Activated CD4-positive, alpha-beta T cell treated with anti-CD3 and anti-CD28 coated beads, Interleukin-2, amount 50 U/mL, for 1 hour (primary cell): Measurements from ENCODE around the gene CPSF4.
A peak's percentile ranks its signal among the peaks of the same experiment; 100 is the strongest.

ENCODE experiments used
- DNase-seq: peaks from one replicate; pipeline ENCODE4 v3.0.0-alpha.2; 2020

CPSF4 gene

GRCh38 chr7:99449326-99449725 lies 10.6 kb downstream of the CPSF4 start:
- no peak for DNase-seq

GRCh38 chr7:99451936-99452335 lies 13.2 kb downstream of the CPSF4 start:
- DNase-seq: no peak

GRCh38 chr7:99452541-99452940 lies 13.8 kb downstream of the CPSF4 start:
- DNase-seq: no peak

- DNase-seq: no peak
Measured at GRCh38 chr7:99453105-99453504, 14.4 kb downstream of the CPSF4 start.

GRCh38 chr7:99455874-99456273 lies 17.1 kb downstream of the CPSF4 start:
- no peak for DNase-seq

GRCh38 chr7:99456288-99456687 lies 17.5 kb downstream of the CPSF4 start:
- no peak for DNase-seq

- DNase-seq: no peak
Measured at GRCh38 chr7:99457050-99457649, 18.4 kb downstream of the CPSF4 start.

GRCh38 chr7:99457650-99458493 lies 19.1 kb downstream of the CPSF4 start:
- no peak for DNase-seq

- no peak for DNase-seq
Measured at GRCh38 chr7:99459087-99459486, 20.3 kb downstream of the CPSF4 start.

- no peak for DNase-seq
Measured at GRCh38 chr7:99460651-99461050, 21.9 kb downstream of the CPSF4 start.

- DNase-seq: no peak
Measured at GRCh38 chr7:99461221-99461620, 22.5 kb downstream of the CPSF4 start.

GRCh38 chr7:99465421-99465768 lies 26.7 kb downstream of the CPSF4 start:
- DNase-seq: no peak

GRCh38 chr7:99468336-99468918 lies 29.7 kb downstream of the CPSF4 start:
- no peak for DNase-seq

GRCh38 chr7:99469381-99470065 lies 30.8 kb downstream of the CPSF4 start:
- DNase-seq: no peak

GRCh38 chr7:99472561-99473314 lies 34.0 kb downstream of the CPSF4 start, which contains the start of gene ZNF789:
Gene ZNF789, plus strand, starts transcription at chr7:99472890. Its CDS starts 3,567 bp downstream, at chr7:99476457.
- peak; percentile 98 for DNase-seq

- no peak for DNase-seq
Measured at GRCh38 chr7:99473315-99473596, 34.5 kb downstream of the CPSF4 start.

GRCh38 chr7:99476107-99476506 lies 37.4 kb downstream of the CPSF4 start:
- no peak for DNase-seq

- DNase-seq: no peak
Measured at GRCh38 chr7:99478464-99479440, 40.0 kb downstream of the CPSF4 start.

- DNase-seq: no peak
Measured at GRCh38 chr7:99485094-99485493, 46.4 kb downstream of the CPSF4 start.

- no peak for DNase-seq
Measured at GRCh38 chr7:99489235-99489634, 50.5 kb downstream of the CPSF4 start.

GRCh38 chr7:99490878-99491277 lies 52.1 kb downstream of the CPSF4 start:
- DNase-seq: no peak

GRCh38 chr7:99493823-99494222 lies 55.1 kb downstream of the CPSF4 start:
- no peak for DNase-seq
